GM18867 (cell line): ENCODE data around the gene INAVA.

Experiments used
- ATAC-seq: cut with Tn5 transposase; IDR thresholded peaks from one replicate; pipeline ENCODE4 v1.9.1; 2021; ENCODE audit warnings: mild to moderate bottlenecking, moderate library complexity; ENCODE audit not compliant: unreplicated experiment

INAVA gene

GRCh38 chr1:200894712-200895442, at the start of gene INAVA:
Gene INAVA, plus strand, starts transcription at chr1:200894900. Its CDS starts 3,501 bp downstream, at chr1:200898401.
- ATAC-seq = no peak

GRCh38 chr1:200845360-200845759, 49.3 kb upstream of the INAVA start:
- ATAC-seq = no peak

- ATAC-seq = no peak
Measured at GRCh38 chr1:200846398-200846797, 48.3 kb upstream of the INAVA start.

GRCh38 chr1:200849430-200849829, 45.3 kb upstream of the INAVA start:
- ATAC-seq = no peak

- ATAC-seq = no peak
Measured at GRCh38 chr1:200850554-200850953, 44.1 kb upstream of the INAVA start.

- no peak for ATAC-seq
Measured at GRCh38 chr1:200856716-200857357, 37.9 kb upstream of the INAVA start.

GRCh38 chr1:200857804-200858203, 36.9 kb upstream of the INAVA start:
- no peak for ATAC-seq

GRCh38 chr1:200861937-200862647, 32.6 kb upstream of the INAVA start:
- peak; percentile 19 for ATAC-seq

GRCh38 chr1:200862713-200863415, 31.8 kb upstream of the INAVA start:
- no peak for ATAC-seq

- ATAC-seq = no peak
Measured at GRCh38 chr1:200866116-200866515, 28.6 kb upstream of the INAVA start.

- ATAC-seq = peak; percentile 84
Measured at GRCh38 chr1:200866521-200866920, 28.2 kb upstream of the INAVA start.

GRCh38 chr1:200867018-200867811, 27.5 kb upstream of the INAVA start:
- ATAC-seq = peak; percentile 14

- no peak for ATAC-seq
Measured at GRCh38 chr1:200869376-200869752, 25.3 kb upstream of the INAVA start.

GRCh38 chr1:200869753-200870391, 24.8 kb upstream of the INAVA start:
- ATAC-seq = peak; percentile 51

- no peak for ATAC-seq
Measured at GRCh38 chr1:200872446-200873115, 22.1 kb upstream of the INAVA start, which contains the start of gene GPR25. Gene GPR25, plus strand, starts transcription at chr1:200872981. Its CDS starts 57 bp downstream, at chr1:200873038.

GRCh38 chr1:200873116-200873670, 21.5 kb upstream of the INAVA start:
- no peak for ATAC-seq

GRCh38 chr1:200873671-200874397, 20.9 kb upstream of the INAVA start:
- ATAC-seq = no peak

- no peak for ATAC-seq
Measured at GRCh38 chr1:200874694-200875093, 20.0 kb upstream of the INAVA start.
